SK-N-SH (cell line): ENCODE measurements around the gene FZD4. TPM values are rescaled to one million over a fixed set of nuclear protein-coding genes. Genes with fewer than 3 reads are reported as not detected.
A peak's percentile ranks its signal among the peaks of the same experiment; 100 is the strongest.

ENCODE experiments used
- CTCF ChIA-PET: fragments of 300-600, 350-600 bp; formaldehyde crosslinking; extraction: SDS; loops from one replicate; lab custom pipeline; 2021; lab: Yijun Ruan, JAX
- POLR2A ChIA-PET: fragments of 350-600 bp; sonication (Branson Sonifier 250); formaldehyde crosslinking; extraction: SDS; loops from one replicate; lab custom pipeline; 2020; ENCODE audit warnings: antibody characterized with exemption, inconsistent platforms; lab: Yijun Ruan, JAX
- DNase-seq: peaks from one replicate; pipeline ENCODE4 v3.0.0; 2012
- H2AFZ ChIP-seq: fragments of 200-600 bp; sonication (generic); 2 replicates; pipeline ENCODE4 v1.8.1; 2016; ENCODE audit warnings: antibody characterized with exemption, mild to moderate bottlenecking, low read depth
- H3F3A ChIP-seq: fragments of 200-600 bp; sonication (generic); replicated peaks from 2 replicates; pipeline ENCODE3; 2016; ENCODE audit warnings: antibody characterized with exemption, mild to moderate bottlenecking; ENCODE audit not compliant: insufficient read depth
- H3K27ac ChIP-seq, 2 experiments: fragments of 200-500 bp in 1 of 2; fragments of 200-600 bp in 1 of 2; sonication (Bioruptor generic) in 1 of 2; sonication (generic), shearing (Covaris generic) in 1 of 2; 2 replicates each; pipeline versions ENCODE4 v1.5.1 to v1.6.1; 2014 to 2016; ENCODE audit warnings: low read depth in 2 of 2, inconsistent platforms in 1 of 2, low read length in 1 of 2, mild to moderate bottlenecking in 1 of 2, mixed read lengths in 1 of 2
- H3K27me3 ChIP-seq: fragments of 200-600 bp; sonication (generic), shearing (Covaris generic); 2 replicates; pipeline ENCODE4 v1.6.1; 2016; ENCODE audit warnings: mixed run types; ENCODE audit not compliant: insufficient read depth
- H3K36me3 ChIP-seq, 2 experiments: fragments of 200-500 bp in 1 of 2; fragments of 200-600 bp in 1 of 2; sonication (Bioruptor generic) in 1 of 2; sonication (generic) in 1 of 2; replicated peaks in 1 of 2; 2 replicates each; pipeline versions ENCODE3 to v1.5.1; 2014 to 2016; ENCODE audit warnings: low read length in 1 of 2, mild to moderate bottlenecking in 1 of 2; ENCODE audit not compliant: insufficient read depth in 2 of 2, control insufficient read depth in 1 of 2
- H3K4me1 ChIP-seq, 2 experiments: fragments of 200-500 bp in 1 of 2; fragments of 200-600 bp in 1 of 2; sonication (Bioruptor generic) in 1 of 2; sonication (generic), shearing (Covaris generic) in 1 of 2; 2 replicates each; pipeline versions ENCODE4 v1.5.1 to v1.6.1; 2014 to 2016; ENCODE audit warnings: low read depth in 1 of 2, low read length in 1 of 2, mixed run types in 1 of 2; ENCODE audit not compliant: insufficient read depth in 2 of 2, control insufficient read depth in 1 of 2
- H3K4me2 ChIP-seq: fragments of 200-600 bp; sonication (generic), shearing (Covaris generic); 2 replicates; pipeline ENCODE4 v1.6.1; 2017; ENCODE audit warnings: mixed run types
- H3K4me3 ChIP-seq, 2 experiments: fragments of 200-500 bp in 1 of 2; fragments of 200-600 bp in 1 of 2; sonication (Bioruptor generic) in 1 of 2; sonication (generic), shearing (Covaris generic) in 1 of 2; 2 replicates each; pipeline versions ENCODE4 v1.5.1 to v1.8.1; 2014 to 2016; ENCODE audit warnings: low read depth in 2 of 2, inconsistent platforms in 1 of 2, low read length in 1 of 2, mild to moderate bottlenecking in 1 of 2, mixed read lengths in 1 of 2, moderate library complexity in 1 of 2
- H3K79me2 ChIP-seq: fragments of 200-600 bp; sonication (generic); 2 replicates; pipeline ENCODE4 v1.8.1; 2017; ENCODE audit warnings: mild to moderate bottlenecking; ENCODE audit not compliant: insufficient read depth
- H3K9ac ChIP-seq: fragments of 200-600 bp; sonication (generic); 2 replicates; pipeline ENCODE4 v1.6.1; 2017; ENCODE audit warnings: mixed run types
- H3K9me2 ChIP-seq: fragments of 200-600 bp; sonication (generic); 2 replicates; pipeline ENCODE4 v1.6.1; 2017; ENCODE audit warnings: mixed run types
- H3K9me3 ChIP-seq: fragments of 200-600 bp; sonication (generic); 2 replicates; pipeline ENCODE4 v1.6.1; 2017; ENCODE audit warnings: mixed run types, mild to moderate bottlenecking, moderate library complexity
- H4K20me1 ChIP-seq: fragments of 200-600 bp; sonication (generic); 2 replicates; pipeline ENCODE4 v1.6.1; 2017; ENCODE audit warnings: mild to moderate bottlenecking, mixed run types; ENCODE audit not compliant: insufficient read depth
- ELF1 ChIP-seq: IDR thresholded peaks from 2 replicates; pipeline ENCODE4 v1.4.0; 2012
- EP300 ChIP-seq, 2 experiments: IDR thresholded peaks; 2 replicates each; pipeline versions ENCODE4 v1.4.0 to v1.6.1; 2012; ENCODE audit warnings: borderline replicate concordance in 1 of 2, low read depth in 1 of 2, low read length in 1 of 2
- GABPA ChIP-seq: IDR thresholded peaks from 2 replicates; pipeline ENCODE4 v1.4.0; 2012; ENCODE audit warnings: low read depth, mild to moderate bottlenecking
- MXI1 ChIP-seq: IDR thresholded peaks from 2 replicates; pipeline ENCODE4 v1.6.1; 2012; ENCODE audit warnings: mild to moderate bottlenecking, low read depth, low read length, improper control_type of control experiment
- NFIC ChIP-seq: IDR thresholded peaks from 2 replicates; pipeline ENCODE4 v1.4.0; 2012; ENCODE audit warnings: borderline replicate concordance
- RAD21 ChIP-seq: IDR thresholded peaks from 2 replicates; pipeline ENCODE4 v1.6.1; 2012; ENCODE audit warnings: mild to moderate bottlenecking, low read length
- SMC3 ChIP-seq: IDR thresholded peaks from 2 replicates; pipeline ENCODE4 v1.6.1; 2012; ENCODE audit warnings: low read depth, low read length, improper control_type of control experiment
- YY1 ChIP-seq: IDR thresholded peaks from 2 replicates; pipeline ENCODE4 v1.4.0; 2012; ENCODE audit warnings: low read depth, mild to moderate bottlenecking
- WGBS: methylation state at CpG from one replicate; pipeline ENCODE4 v1.1.6; 2017; ENCODE audit warnings: low lambda C conversion rate; 5-methylcytosine and 5-hydroxymethylcytosine counted together
- polyA plus RNA-seq, 3 experiments: library from polyadenylated mRNA; depleted of rRNA; stranded (reverse); fragments of >200 nt; gene quantifications; 2 replicates each; pipeline ENCODE4 v1.2.3, GENCODE V29; 2012
- TF ChIP-seq, protein P1 (sequence below): fragments of 150-350 bp; IDR thresholded peaks from 2 replicates; pipeline ENCODE4 v1.6.1; 2016; ENCODE audit warnings: mild to moderate bottlenecking, low read depth, low read length
- TF ChIP-seq, protein P2 (sequence below): IDR thresholded peaks from 2 replicates; pipeline ENCODE4; 2012
- TF ChIP-seq, protein P3 (sequence below): IDR thresholded peaks from 2 replicates; pipeline ENCODE4 v1.4.0; 2012; ENCODE audit warnings: low read depth, borderline replicate concordance

Gene FZD4
- polyA plus RNA-seq, 1 of the 3 experiments (the other 2 are of a cell fraction), result 0.72 TPM

DNA sequence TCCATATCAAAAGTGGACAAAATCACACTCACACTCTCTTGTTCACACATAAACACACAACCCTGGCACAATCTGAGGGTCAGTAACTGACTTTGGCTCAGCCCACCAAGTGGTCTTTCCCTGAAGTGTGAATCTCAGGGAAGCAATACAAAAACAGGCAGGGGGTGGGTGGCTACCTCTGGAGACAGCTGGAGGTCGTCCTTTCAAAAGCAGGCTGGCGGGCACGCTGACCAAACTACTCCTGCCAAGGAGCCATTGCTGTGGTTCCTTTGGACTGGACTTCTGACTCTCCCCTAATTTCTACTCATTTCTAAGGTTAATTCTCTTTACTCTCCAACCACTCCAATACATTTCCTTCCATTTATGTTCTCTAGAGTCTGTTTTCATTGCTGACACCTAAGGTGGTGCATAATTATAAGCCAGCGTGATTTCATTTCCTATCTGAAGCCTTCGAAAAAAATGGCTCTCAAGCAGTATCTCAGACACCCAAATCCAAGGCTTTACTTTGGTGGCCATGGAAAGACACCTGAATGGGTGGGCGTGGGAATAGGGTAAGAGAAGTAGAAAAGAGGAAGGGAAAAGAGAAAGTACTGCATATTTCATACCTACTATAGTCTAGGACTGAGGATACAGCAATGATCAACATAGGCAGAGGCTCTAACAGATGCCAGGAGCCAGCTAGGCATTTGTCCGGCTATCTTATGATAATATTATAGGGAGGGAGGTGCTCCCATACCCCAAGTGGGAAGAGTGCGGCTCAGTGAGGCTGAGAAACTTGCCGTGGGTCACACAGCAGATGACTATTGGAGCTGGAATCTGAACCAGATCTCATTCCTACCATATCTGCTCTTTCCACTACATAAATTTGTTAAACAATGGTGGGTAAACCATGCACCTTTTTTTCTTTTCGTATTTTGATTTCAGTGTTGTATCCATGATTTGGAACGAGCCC is 22.0 kb downstream of the FZD4 start:
- ChIA-PET CTCF (interaction anchor here (0.8 to 2.1 kb wide), 6 partner anchors 13 to 488 kb away, joined by 3 to 9 read pairs (median 4); no protein-coding TSS in a partner anchor), POLR2A (no interaction called here)
- Histone ChIP-seq H3K4me2 (no peak overlapping the region), H3K9me3 (no peaks in the 10 kb centered on the region), H3K27ac (no peak overlapping the region), H3K27me3 (no peaks in the 10 kb centered on the region), H3K4me1 (peaks cover 7 to 48% of the 10 kb centered on the region in 2 experiments; a peak in 3 of 4 replicates), H3K9ac (no peak overlapping the region), H3K9me2 (no peaks in the 10 kb centered on the region), H3K4me3 (no peak overlapping the region), H3K36me3 (peaks cover 0 to 4% of the 10 kb centered on the region in 2 experiments), H4K20me1 (no peaks in the 10 kb centered on the region), H2AFZ (no peak overlapping the region), H3F3A (peaks cover 9% of the 10 kb centered on the region), H3K79me2 (no peaks in the 10 kb centered on the region; the same call in 1 of the 2 replicates)
- TF ChIP-seq MXI1, result no peak
- 85% methylated on average over 10 of the region's 11 CpGs for WGBS
- DNase-seq, result no peak

DNA sequence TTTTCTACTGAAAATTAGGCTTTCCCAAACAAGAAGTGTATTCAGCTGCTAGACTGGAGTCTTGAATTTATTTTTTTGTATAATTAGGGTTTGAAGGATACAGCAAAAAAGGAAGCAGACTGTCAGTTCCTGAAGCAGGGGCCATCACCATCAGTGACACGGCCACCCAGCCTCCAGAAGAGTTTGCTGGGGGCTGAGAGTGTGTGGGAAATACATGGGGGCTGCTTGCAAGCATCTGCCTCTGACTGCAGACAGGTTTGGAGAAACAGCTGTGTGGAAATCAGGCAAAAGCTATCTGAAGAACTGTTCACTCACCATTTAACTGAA is 23.0 kb downstream of the FZD4 start:
- CTCF ChIA-PET, result interaction anchor here (1.1 kb wide), 1 partner anchor 62 kb away, joined by 3 read pairs; no protein-coding TSS in a partner anchor
- 53% methylated on average over 1 of the region's 1 CpG for WGBS

DNA sequence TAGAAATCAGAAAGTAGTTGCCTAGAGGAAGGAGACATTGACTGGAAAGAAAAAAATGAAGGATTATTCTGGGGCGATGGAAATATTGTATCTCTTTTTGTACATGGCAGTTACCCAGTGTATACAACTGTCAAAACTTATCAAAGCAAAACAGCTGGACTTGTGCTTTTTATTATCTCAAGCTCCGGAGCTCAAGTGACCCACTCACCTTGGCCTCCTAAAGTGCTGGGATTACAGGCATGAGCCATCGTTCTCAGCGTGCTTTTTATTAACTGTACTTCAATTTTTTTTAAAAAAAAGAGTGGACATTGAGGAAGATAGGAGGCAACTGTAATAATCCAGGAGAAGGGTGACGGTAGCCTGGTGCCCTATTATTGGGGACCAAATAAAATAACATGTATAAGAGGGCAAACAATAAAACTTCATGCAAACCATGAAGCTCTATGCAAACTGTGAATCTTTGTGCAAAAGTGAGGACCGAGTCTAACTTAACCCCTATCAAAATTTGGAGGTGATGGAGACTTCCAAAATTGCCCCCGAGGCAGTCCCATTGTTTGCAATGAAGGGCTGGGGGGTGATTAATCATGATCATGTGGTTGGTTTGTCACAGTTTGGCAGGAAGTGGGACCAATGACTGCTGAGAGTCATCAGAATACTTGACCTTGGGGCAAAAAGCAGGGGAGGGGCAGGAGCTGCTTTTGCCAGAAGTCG is 23.5 kb downstream of the FZD4 start:
- TF ChIP-seq, protein P1, sequence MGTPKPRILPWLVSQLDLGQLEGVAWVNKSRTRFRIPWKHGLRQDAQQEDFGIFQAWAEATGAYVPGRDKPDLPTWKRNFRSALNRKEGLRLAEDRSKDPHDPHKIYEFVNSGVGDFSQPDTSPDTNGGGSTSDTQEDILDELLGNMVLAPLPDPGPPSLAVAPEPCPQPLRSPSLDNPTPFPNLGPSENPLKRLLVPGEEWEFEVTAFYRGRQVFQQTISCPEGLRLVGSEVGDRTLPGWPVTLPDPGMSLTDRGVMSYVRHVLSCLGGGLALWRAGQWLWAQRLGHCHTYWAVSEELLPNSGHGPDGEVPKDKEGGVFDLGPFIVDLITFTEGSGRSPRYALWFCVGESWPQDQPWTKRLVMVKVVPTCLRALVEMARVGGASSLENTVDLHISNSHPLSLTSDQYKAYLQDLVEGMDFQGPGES, result no peak
- no peak for TF ChIP-seq EP300 (IDR thresholded peaks at IDR 0.05; ENCODE audit: borderline replicate concordance in 1 of 2, low read depth in 1 of 2, low read length in 1 of 2)
- TF ChIP-seq NFIC, result 0 out of 2 replicates have a peak, but pooled peaks have one; percentile 29
- TF ChIP-seq SMC3, result no peak
- TF ChIP-seq, protein P2, sequence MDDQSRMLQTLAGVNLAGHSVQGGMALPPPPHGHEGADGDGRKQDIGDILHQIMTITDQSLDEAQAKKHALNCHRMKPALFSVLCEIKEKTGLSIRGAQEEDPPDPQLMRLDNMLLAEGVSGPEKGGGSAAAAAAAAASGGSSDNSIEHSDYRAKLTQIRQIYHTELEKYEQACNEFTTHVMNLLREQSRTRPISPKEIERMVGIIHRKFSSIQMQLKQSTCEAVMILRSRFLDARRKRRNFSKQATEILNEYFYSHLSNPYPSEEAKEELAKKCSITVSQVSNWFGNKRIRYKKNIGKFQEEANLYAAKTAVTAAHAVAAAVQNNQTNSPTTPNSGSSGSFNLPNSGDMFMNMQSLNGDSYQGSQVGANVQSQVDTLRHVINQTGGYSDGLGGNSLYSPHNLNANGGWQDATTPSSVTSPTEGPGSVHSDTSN, result peak; percentile 69
- TF ChIP-seq, protein P3, sequence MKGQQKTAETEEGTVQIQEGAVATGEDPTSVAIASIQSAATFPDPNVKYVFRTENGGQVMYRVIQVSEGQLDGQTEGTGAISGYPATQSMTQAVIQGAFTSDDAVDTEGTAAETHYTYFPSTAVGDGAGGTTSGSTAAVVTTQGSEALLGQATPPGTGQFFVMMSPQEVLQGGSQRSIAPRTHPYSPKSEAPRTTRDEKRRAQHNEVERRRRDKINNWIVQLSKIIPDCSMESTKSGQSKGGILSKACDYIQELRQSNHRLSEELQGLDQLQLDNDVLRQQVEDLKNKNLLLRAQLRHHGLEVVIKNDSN, result peak; percentile 37; the same call in 1 of the 2 replicates
- TF ChIP-seq, all 33 proteins: peak for 3
- H3K9ac ChIP-seq, result no peak overlapping the region
- no peak overlapping the region; a peak in 1 of 4 replicates for H3K4me3 ChIP-seq
- H3K27ac ChIP-seq, result peak overlapping the region; percentile 3 to 17; a peak in 2 of 4 replicates
- WGBS, result 66% methylated on average over 8 of the region's 8 CpGs
- ChIA-PET POLR2A (no interaction called here), CTCF (interaction anchor here (1.0 to 1.1 kb wide), 2 partner anchors 10 to 61 kb away, joined by 3 read pairs; no protein-coding TSS in a partner anchor)
- no peak overlapping the region for H2AFZ ChIP-seq
- no peaks in the 10 kb centered on the region; the same call in 1 of the 2 replicates for H3K79me2 ChIP-seq
- H3K36me3 ChIP-seq, result peaks cover 0 to 4% of the 10 kb centered on the region in 2 experiments
- no peaks in the 10 kb centered on the region for H4K20me1 ChIP-seq
- peaks cover 9% of the 10 kb centered on the region for H3F3A ChIP-seq
- H3K9me2 ChIP-seq, result no peaks in the 10 kb centered on the region
- H3K9me3 ChIP-seq, result no peaks in the 10 kb centered on the region
- peak overlapping the region; percentile 40; the same call in 1 of the 2 replicates for H3K4me2 ChIP-seq
- peaks cover 7 to 39% of the 10 kb centered on the region in 2 experiments; a peak in 3 of 4 replicates for H3K4me1 ChIP-seq
- no peak for DNase-seq
- H3K27me3 ChIP-seq, result no peaks in the 10 kb centered on the region

More for the DNA sequence above, 23.0 kb downstream of the FZD4 start:
- Histone ChIP-seq H3K9me3 (no peaks in the 10 kb centered on the region), H3K36me3 (peaks cover 0 to 4% of the 10 kb centered on the region in 2 experiments), H3K4me1 (peaks cover 7 to 39% of the 10 kb centered on the region in 2 experiments; a peak in 3 of 4 replicates), H2AFZ (no peak overlapping the region), H3K4me3 (no peak overlapping the region), H3F3A (peaks cover 7% of the 10 kb centered on the region), H4K20me1 (no peaks in the 10 kb centered on the region), H3K9ac (no peak overlapping the region), H3K79me2 (no peaks in the 10 kb centered on the region; the same call in 1 of the 2 replicates), H3K4me2 (peak overlapping the region; percentile 40; the same call in 1 of the 2 replicates), H3K27me3 (no peaks in the 10 kb centered on the region), H3K9me2 (no peaks in the 10 kb centered on the region), H3K27ac (peak overlapping the region in 1 of 2 experiments; percentile 3; a peak in 1 of 4 replicates)
- DNase-seq, result no peak
- POLR2A ChIA-PET, result no interaction called here
- TF ChIP-seq GABPA (no peak), YY1 (no peak), MXI1 (no peak), RAD21 (no peak), ELF1 (no peak)
- TF ChIP-seq, protein P3, result no peak
